ENCODE measurements around the gene MKNK2. TPM values are rescaled to one million over a fixed set of nuclear protein-coding genes. Genes with fewer than 3 reads are reported as not detected.

MKNK2 gene
- polyA plus RNA-seq, 1 of the 3 experiments (the other 2 are of a cell fraction), result 65.4 TPM

DNA sequence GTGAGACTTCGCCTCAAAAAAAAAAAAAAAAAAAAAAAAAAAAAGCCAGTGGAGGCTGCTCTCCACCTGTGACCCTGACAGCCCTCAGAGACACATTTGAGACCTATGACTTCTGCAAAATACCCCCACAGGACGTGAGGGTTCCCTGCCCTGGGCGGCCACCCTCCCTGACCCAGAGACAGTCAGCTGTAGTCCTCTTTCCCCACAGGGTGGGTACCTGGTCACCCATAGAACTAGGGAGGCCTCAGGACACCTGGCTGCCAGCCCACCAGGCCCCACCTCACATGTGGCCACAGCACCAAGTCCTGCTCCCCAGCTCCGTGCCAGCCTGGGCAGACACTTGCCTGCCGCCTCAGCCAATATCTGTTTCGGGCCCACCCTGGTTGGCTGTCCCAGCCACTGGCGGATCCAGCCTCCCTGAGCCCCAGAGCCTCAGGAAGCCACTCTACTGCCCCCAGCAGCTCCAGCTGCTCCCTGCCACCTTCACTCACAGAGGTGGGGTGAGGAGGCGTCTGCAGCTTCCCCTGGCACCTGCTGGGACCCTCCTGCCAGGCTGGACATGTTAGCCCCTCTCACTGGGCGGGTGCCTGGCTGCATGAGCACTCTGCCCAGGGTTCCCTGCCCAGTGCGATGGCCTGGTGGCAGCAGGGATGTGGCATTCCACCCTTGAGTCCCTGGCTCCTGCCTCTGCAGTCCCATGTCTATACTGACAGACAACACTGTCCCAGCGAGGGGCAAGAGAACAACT, 6.9 kb downstream of the MKNK2 start (continued):
- TF ChIP-seq, protein P1, sequence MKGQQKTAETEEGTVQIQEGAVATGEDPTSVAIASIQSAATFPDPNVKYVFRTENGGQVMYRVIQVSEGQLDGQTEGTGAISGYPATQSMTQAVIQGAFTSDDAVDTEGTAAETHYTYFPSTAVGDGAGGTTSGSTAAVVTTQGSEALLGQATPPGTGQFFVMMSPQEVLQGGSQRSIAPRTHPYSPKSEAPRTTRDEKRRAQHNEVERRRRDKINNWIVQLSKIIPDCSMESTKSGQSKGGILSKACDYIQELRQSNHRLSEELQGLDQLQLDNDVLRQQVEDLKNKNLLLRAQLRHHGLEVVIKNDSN (IDR thresholded peaks at IDR 0.05; ENCODE audit: borderline replicate concordance, low read depth), result no peak
- TF ChIP-seq RCOR1 (IDR thresholded peaks at IDR 0.05; ENCODE audit: low read length), result no peak

DNA sequence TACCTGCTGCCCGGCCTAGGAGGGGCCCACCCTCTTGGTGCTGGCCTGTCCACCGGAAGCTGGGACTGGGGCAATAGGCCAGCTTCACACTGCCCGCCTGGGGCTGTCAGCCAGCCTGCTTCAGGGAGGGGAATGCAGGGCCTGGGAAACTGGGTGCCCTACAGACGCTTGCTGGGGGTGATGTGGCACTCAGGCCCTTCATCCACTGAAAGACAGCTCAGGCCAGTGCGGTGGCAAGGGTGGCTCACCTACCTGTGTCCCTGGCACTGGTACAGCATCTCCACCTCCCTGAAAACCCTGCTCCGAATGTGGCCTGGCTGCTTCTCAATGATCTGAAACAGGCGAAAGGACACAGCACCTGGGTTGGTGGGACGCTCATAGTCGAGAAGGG, 7.8 kb downstream of the MKNK2 start:
- Histone ChIP-seq H3K9me3 (no peaks in the 10 kb centered on the region), H3K36me3 (replicated peaks in 1 of 2; ENCODE audit: control insufficient read depth in 1 of 2, insufficient read depth in 2 of 2, low read length in 1 of 2) (peaks cover 7 to 64% of the 10 kb centered on the region in 2 experiments), H4K20me1 (ENCODE audit: insufficient read depth) (peaks cover 58% of the 10 kb centered on the region), H3K27ac (ENCODE audit: low read depth in 2 of 2, low read length in 1 of 2) (peak overlapping the region in 1 of 2 experiments; percentile 95; a peak in 1 of 4 replicates), H3K4me3 (ENCODE audit: low read depth in 2 of 2, low read length in 1 of 2) (no peak overlapping the region), H3K27me3 (ENCODE audit: insufficient read depth) (no peaks in the 10 kb centered on the region), H3F3A (replicated peaks; ENCODE audit: insufficient read depth) (peaks cover 3% of the 10 kb centered on the region), H3K4me2 (no peak overlapping the region), H2AFZ (ENCODE audit: low read depth) (no peak overlapping the region), H3K9me2 (no peaks in the 10 kb centered on the region), H3K9ac (no peak overlapping the region), H3K79me2 (ENCODE audit: insufficient read depth) (peaks cover 19% of the 10 kb centered on the region), H3K4me1 (ENCODE audit: control insufficient read depth in 1 of 2, insufficient read depth in 2 of 2, low read depth in 1 of 2, low read length in 1 of 2) (peaks cover 14 to 53% of the 10 kb centered on the region in 2 experiments; a peak in 3 of 4 replicates)
- DNase-seq, result no peak
- TF ChIP-seq, protein P2, sequence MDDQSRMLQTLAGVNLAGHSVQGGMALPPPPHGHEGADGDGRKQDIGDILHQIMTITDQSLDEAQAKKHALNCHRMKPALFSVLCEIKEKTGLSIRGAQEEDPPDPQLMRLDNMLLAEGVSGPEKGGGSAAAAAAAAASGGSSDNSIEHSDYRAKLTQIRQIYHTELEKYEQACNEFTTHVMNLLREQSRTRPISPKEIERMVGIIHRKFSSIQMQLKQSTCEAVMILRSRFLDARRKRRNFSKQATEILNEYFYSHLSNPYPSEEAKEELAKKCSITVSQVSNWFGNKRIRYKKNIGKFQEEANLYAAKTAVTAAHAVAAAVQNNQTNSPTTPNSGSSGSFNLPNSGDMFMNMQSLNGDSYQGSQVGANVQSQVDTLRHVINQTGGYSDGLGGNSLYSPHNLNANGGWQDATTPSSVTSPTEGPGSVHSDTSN (IDR thresholded peaks at IDR 0.05), result no peak
- TF ChIP-seq TAF1 (IDR thresholded peaks at IDR 0.05; ENCODE audit: borderline replicate concordance, low read depth, low read length) (no peak), RFX5 (IDR thresholded peaks at IDR 0.05; ENCODE audit: low read length) (no peak), MEF2A (IDR thresholded peaks at IDR 0.05; ENCODE audit: borderline replicate concordance, low read depth) (no peak), MXI1 (IDR thresholded peaks at IDR 0.05; ENCODE audit: low read depth, low read length) (no peak), POLR2AphosphoS5 (IDR thresholded peaks at IDR 0.05; ENCODE audit: low read depth, low read length) (no peak), RCOR1 (IDR thresholded peaks at IDR 0.05; ENCODE audit: low read length) (no peak), GATA2 (CRISPR knock-in tag; IDR thresholded peaks at IDR 0.05) (no peak), TEAD4 (IDR thresholded peaks at IDR 0.05; ENCODE audit: borderline replicate concordance, insufficient read depth) (no peak), FOSL2 (IDR thresholded peaks at IDR 0.05; ENCODE audit: borderline replicate concordance, low read depth) (no peak), FOXM1 (IDR thresholded peaks at IDR 0.05; ENCODE audit: low read depth) (no peak), RXRA (IDR thresholded peaks at IDR 0.05; ENCODE audit: borderline replicate concordance, low read depth) (no peak), NFIC (IDR thresholded peaks at IDR 0.05; ENCODE audit: borderline replicate concordance) (no peak), EZH2phosphoT487 (IDR thresholded peaks at IDR 0.05; ENCODE audit: borderline replicate concordance, low read depth) (no peak), TCF12 (IDR thresholded peaks at IDR 0.05) (no peak)
- TF ChIP-seq, protein P1 (IDR thresholded peaks at IDR 0.05; ENCODE audit: borderline replicate concordance, low read depth), result no peak
- TF ChIP-seq, protein P3, sequence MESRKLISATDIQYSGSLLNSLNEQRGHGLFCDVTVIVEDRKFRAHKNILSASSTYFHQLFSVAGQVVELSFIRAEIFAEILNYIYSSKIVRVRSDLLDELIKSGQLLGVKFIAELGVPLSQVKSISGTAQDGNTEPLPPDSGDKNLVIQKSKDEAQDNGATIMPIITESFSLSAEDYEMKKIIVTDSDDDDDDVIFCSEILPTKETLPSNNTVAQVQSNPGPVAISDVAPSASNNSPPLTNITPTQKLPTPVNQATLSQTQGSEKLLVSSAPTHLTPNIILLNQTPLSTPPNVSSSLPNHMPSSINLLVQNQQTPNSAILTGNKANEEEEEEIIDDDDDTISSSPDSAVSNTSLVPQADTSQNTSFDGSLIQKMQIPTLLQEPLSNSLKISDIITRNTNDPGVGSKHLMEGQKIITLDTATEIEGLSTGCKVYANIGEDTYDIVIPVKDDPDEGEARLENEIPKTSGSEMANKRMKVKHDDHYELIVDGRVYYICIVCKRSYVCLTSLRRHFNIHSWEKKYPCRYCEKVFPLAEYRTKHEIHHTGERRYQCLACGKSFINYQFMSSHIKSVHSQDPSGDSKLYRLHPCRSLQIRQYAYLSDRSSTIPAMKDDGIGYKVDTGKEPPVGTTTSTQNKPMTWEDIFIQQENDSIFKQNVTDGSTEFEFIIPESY (IDR thresholded peaks at IDR 0.05; ENCODE audit: borderline replicate concordance, low read depth), result no peak
- TF ChIP-seq, protein P4, sequence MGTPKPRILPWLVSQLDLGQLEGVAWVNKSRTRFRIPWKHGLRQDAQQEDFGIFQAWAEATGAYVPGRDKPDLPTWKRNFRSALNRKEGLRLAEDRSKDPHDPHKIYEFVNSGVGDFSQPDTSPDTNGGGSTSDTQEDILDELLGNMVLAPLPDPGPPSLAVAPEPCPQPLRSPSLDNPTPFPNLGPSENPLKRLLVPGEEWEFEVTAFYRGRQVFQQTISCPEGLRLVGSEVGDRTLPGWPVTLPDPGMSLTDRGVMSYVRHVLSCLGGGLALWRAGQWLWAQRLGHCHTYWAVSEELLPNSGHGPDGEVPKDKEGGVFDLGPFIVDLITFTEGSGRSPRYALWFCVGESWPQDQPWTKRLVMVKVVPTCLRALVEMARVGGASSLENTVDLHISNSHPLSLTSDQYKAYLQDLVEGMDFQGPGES (IDR thresholded peaks at IDR 0.05; ENCODE audit: low read depth, low read length), result no peak
- TF ChIP-seq, protein P5, sequence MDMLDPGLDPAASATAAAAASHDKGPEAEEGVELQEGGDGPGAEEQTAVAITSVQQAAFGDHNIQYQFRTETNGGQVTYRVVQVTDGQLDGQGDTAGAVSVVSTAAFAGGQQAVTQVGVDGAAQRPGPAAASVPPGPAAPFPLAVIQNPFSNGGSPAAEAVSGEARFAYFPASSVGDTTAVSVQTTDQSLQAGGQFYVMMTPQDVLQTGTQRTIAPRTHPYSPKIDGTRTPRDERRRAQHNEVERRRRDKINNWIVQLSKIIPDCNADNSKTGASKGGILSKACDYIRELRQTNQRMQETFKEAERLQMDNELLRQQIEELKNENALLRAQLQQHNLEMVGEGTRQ (IDR thresholded peaks at IDR 0.05; ENCODE audit: borderline replicate concordance, low read depth, low read length), result no peak
- TF ChIP-seq, protein P6, sequence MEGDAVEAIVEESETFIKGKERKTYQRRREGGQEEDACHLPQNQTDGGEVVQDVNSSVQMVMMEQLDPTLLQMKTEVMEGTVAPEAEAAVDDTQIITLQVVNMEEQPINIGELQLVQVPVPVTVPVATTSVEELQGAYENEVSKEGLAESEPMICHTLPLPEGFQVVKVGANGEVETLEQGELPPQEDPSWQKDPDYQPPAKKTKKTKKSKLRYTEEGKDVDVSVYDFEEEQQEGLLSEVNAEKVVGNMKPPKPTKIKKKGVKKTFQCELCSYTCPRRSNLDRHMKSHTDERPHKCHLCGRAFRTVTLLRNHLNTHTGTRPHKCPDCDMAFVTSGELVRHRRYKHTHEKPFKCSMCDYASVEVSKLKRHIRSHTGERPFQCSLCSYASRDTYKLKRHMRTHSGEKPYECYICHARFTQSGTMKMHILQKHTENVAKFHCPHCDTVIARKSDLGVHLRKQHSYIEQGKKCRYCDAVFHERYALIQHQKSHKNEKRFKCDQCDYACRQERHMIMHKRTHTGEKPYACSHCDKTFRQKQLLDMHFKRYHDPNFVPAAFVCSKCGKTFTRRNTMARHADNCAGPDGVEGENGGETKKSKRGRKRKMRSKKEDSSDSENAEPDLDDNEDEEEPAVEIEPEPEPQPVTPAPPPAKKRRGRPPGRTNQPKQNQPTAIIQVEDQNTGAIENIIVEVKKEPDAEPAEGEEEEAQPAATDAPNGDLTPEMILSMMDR (IDR thresholded peaks at IDR 0.05), result no peak
- WGBS (ENCODE audit: low lambda C conversion rate), result 91% methylated on average over 7 of the region's 9 CpGs
- ChIA-PET POLR2A (interaction anchor here (1.2 to 3.5 kb wide), 2 partner anchors 8 to 11 kb away, joined by 5 to 13 read pairs; partner anchors contain the start of gene MKNK2), CTCF (interaction anchor here (0.8 to 2.0 kb wide), 4 partner anchors 10 to 26 kb away, joined by 3 to 9 read pairs (median 4); no protein-coding TSS in a partner anchor)
